Astrocyte (in vitro differentiated cells and primary cell): ENCODE data around the gene MBD3L4. TPM values are rescaled to one million over a fixed set of nuclear protein-coding genes. Genes with fewer than 3 reads are reported as not detected.
"Not testable (repeated sequence)": the region's sequence is repeated elsewhere in the genome, so short reads cannot be mapped to it uniquely, and the experiment has no call there.

Source experiments
- DNase-seq: peaks from one replicate; pipeline ENCODE4 v3.0.0-alpha.2; 2010; ENCODE audit warnings: low read depth
- FAIRE-seq: peaks from 2 replicates; lab custom pipeline; 2011; peaks lifted over from hg19 to GRCh38; lab: Jason Lieb, UNC
- H2AFZ ChIP-seq: 2 replicates; pipeline ENCODE4 v1.6.0; 2012; ENCODE audit warnings: low read depth, low read length, inconsistent platforms
- H3K27ac ChIP-seq: 2 replicates; pipeline ENCODE4 v1.5.1; 2011; ENCODE audit warnings: low read depth, low read length, inconsistent platforms
- H3K27me3 ChIP-seq: 2 replicates; pipeline ENCODE4 v1.6.0; 2011; ENCODE audit warnings: low read length, inconsistent platforms; ENCODE audit not compliant: insufficient read depth
- H3K36me3 ChIP-seq: 2 replicates; pipeline ENCODE4 v1.5.1; 2011; ENCODE audit warnings: low read length, inconsistent platforms; ENCODE audit not compliant: insufficient read depth
- H3K4me1 ChIP-seq: 2 replicates; pipeline ENCODE4 v1.5.1; 2011; ENCODE audit warnings: low read length, inconsistent platforms; ENCODE audit not compliant: insufficient read depth
- H3K4me2 ChIP-seq: 2 replicates; pipeline ENCODE4 v1.6.0; 2012; ENCODE audit warnings: low read length, inconsistent platforms
- H3K4me3 ChIP-seq: 2 replicates; pipeline ENCODE4 v1.5.1; 2011; ENCODE audit warnings: low read depth, mild to moderate bottlenecking, low read length, inconsistent platforms; ENCODE audit not compliant: insufficient read depth
- H3K79me2 ChIP-seq: 2 replicates; pipeline ENCODE4 v1.6.0; 2012; ENCODE audit warnings: mild to moderate bottlenecking, low read length, inconsistent platforms; ENCODE audit not compliant: insufficient read depth
- H3K9ac ChIP-seq: 2 replicates; pipeline ENCODE4 v1.6.0; 2012; ENCODE audit warnings: mild to moderate bottlenecking, low read length, inconsistent platforms
- H3K9me3 ChIP-seq: 2 replicates; pipeline ENCODE4 v1.5.1; 2012; ENCODE audit warnings: low read depth, mild to moderate bottlenecking, low read length, inconsistent platforms; ENCODE audit not compliant: insufficient read depth
- H4K20me1 ChIP-seq: 2 replicates; pipeline ENCODE4 v1.6.0; 2012; ENCODE audit warnings: low read length, inconsistent platforms; ENCODE audit not compliant: insufficient read depth
- H3K27ac Mint-ChIP-seq: one replicate; pipeline ENCODE4 v1.8.0; 2021; ENCODE audit warnings: mild to moderate bottlenecking, mixed read lengths; ENCODE audit not compliant: unreplicated experiment
- H3K27me3 Mint-ChIP-seq: one replicate; pipeline ENCODE4 v1.8.0; 2021; ENCODE audit warnings: low read depth, mixed read lengths; ENCODE audit not compliant: unreplicated experiment
- H3K36me3 Mint-ChIP-seq: one replicate; pipeline ENCODE4 v1.8.0; 2021; ENCODE audit warnings: low read depth, mixed read lengths; ENCODE audit not compliant: unreplicated experiment
- H3K4me1 Mint-ChIP-seq: one replicate; pipeline ENCODE4 v1.8.0; 2021; ENCODE audit warnings: low read depth, mixed read lengths; ENCODE audit not compliant: unreplicated experiment
- H3K4me3 Mint-ChIP-seq: one replicate; pipeline ENCODE4 v1.8.0; 2021; ENCODE audit warnings: mild to moderate bottlenecking, moderate library complexity, mixed read lengths; ENCODE audit not compliant: unreplicated experiment
- H3K9me3 Mint-ChIP-seq: one replicate; pipeline ENCODE4 v1.8.0; 2021; ENCODE audit warnings: mild to moderate bottlenecking, mixed read lengths; ENCODE audit not compliant: unreplicated experiment
- EZH2 ChIP-seq: IDR thresholded peaks from 2 replicates; pipeline ENCODE4 v1.6.1; 2012; ENCODE audit warnings: mild to moderate bottlenecking, low read length, inconsistent platforms; ENCODE audit not compliant: insufficient read depth
- total RNA-seq: library from RNA; stranded (reverse); gene quantifications from 2 replicates; pipeline ENCODE4 v1.2.1, GENCODE V29; 2021
- TF ChIP-seq, protein P1 (sequence below): IDR thresholded peaks from 2 replicates; pipeline ENCODE4 v1.5.1; 2011; ENCODE audit warnings: low read depth, mild to moderate bottlenecking, inconsistent platforms, low read length, moderate library complexity; ENCODE audit not compliant: insufficient read depth

MBD3L4 gene
- total RNA-seq, 1 donor from 2014 or later = not detected

- H3K9me3 Mint-ChIP-seq = no peaks in the 10 kb centered on the region
- TF ChIP-seq, protein P1, sequence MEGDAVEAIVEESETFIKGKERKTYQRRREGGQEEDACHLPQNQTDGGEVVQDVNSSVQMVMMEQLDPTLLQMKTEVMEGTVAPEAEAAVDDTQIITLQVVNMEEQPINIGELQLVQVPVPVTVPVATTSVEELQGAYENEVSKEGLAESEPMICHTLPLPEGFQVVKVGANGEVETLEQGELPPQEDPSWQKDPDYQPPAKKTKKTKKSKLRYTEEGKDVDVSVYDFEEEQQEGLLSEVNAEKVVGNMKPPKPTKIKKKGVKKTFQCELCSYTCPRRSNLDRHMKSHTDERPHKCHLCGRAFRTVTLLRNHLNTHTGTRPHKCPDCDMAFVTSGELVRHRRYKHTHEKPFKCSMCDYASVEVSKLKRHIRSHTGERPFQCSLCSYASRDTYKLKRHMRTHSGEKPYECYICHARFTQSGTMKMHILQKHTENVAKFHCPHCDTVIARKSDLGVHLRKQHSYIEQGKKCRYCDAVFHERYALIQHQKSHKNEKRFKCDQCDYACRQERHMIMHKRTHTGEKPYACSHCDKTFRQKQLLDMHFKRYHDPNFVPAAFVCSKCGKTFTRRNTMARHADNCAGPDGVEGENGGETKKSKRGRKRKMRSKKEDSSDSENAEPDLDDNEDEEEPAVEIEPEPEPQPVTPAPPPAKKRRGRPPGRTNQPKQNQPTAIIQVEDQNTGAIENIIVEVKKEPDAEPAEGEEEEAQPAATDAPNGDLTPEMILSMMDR = no peak
- no peak for TF ChIP-seq EZH2
- no peak overlapping the region for H2AFZ ChIP-seq
- no peak overlapping the region for H3K9ac ChIP-seq
- H3K36me3 Mint-ChIP-seq = no peaks in the 10 kb centered on the region
- DNase-seq = no peak
- no peak for FAIRE-seq
- no peaks in the 10 kb centered on the region for H3K9me3 ChIP-seq
- no peak overlapping the region for H3K27ac ChIP-seq
- H3K36me3 ChIP-seq = no peaks in the 10 kb centered on the region
- H4K20me1 ChIP-seq = no peaks in the 10 kb centered on the region
- H3K4me3 Mint-ChIP-seq = no peak overlapping the region
- H3K4me1 ChIP-seq = no peaks in the 10 kb centered on the region
- no peaks in the 10 kb centered on the region for H3K79me2 ChIP-seq
- H3K4me3 ChIP-seq = no peak overlapping the region
- no peaks in the 10 kb centered on the region for H3K27me3 Mint-ChIP-seq
- no peak overlapping the region for H3K4me2 ChIP-seq
- H3K27me3 ChIP-seq = no peaks in the 10 kb centered on the region
- H3K4me1 Mint-ChIP-seq = peaks cover 5% of the 10 kb centered on the region
- no peak overlapping the region for H3K27ac Mint-ChIP-seq
These were observed 23.9 kb upstream of the MBD3L4 start for GRCh38 chr19:7063764-7064418.

DNA sequence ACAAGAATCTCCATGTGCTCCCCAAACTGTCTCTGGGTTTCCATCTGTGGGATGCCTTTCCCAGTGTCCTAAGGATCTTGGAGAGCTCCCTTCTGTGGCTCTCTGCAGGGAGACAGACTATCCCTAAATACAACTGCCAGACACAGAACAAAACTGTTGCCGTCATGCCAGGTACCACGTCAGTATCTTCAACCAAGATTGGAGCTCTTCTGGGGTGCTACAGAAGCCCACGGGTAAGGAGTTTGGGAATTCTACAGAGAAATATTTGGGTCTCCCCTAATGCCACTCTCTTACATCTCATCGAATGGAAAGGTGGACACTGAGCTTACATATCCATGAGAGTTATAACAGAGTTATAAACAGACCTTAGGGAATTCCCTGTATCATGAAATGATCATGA lies 23.4 kb upstream of the MBD3L4 start:
- H3K9me3 Mint-ChIP-seq = no peaks in the 10 kb centered on the region
- Histone ChIP-seq H4K20me1 (no peaks in the 10 kb centered on the region), H3K9ac (no peak overlapping the region), H3K27ac (no peak overlapping the region), H3K79me2 (no peaks in the 10 kb centered on the region), H3K36me3 (no peaks in the 10 kb centered on the region), H2AFZ (no peak overlapping the region), H3K4me1 (no peaks in the 10 kb centered on the region), H3K4me2 (no peak overlapping the region), H3K27me3 (no peaks in the 10 kb centered on the region), H3K4me3 (no peak overlapping the region), H3K9me3 (no peaks in the 10 kb centered on the region)
- no peak for FAIRE-seq
- H3K4me1 Mint-ChIP-seq = peaks cover 5% of the 10 kb centered on the region
- H3K27ac Mint-ChIP-seq = no peak overlapping the region
- TF ChIP-seq EZH2 = no peak
- TF ChIP-seq, protein P1 = no peak
- DNase-seq = no peak
- no peaks in the 10 kb centered on the region for H3K36me3 Mint-ChIP-seq
- H3K27me3 Mint-ChIP-seq = no peaks in the 10 kb centered on the region
- H3K4me3 Mint-ChIP-seq = no peak overlapping the region

- not testable (repeated sequence) for H3K36me3 Mint-ChIP-seq, H3K79me2 ChIP-seq, H3K4me3 ChIP-seq, H3K27me3 Mint-ChIP-seq, H3K9ac ChIP-seq, H3K4me1 Mint-ChIP-seq, H3K4me3 Mint-ChIP-seq, H3K9me3 Mint-ChIP-seq, H3K9me3 ChIP-seq, H3K27ac ChIP-seq, H3K36me3 ChIP-seq, FAIRE-seq, DNase-seq, H3K4me1 ChIP-seq, H4K20me1 ChIP-seq, H3K27me3 ChIP-seq, H2AFZ ChIP-seq, H3K4me2 ChIP-seq, H3K27ac Mint-ChIP-seq
These were observed 20.0 kb upstream of the MBD3L4 start for GRCh38 chr19:7059977-7060376.

GRCh38 chr19:7058576-7058975 lies 18.6 kb upstream of the MBD3L4 start, which contains the start of gene MBD3L3:
TSS of gene MBD3L3 (minus strand) at chr19:7058676. CDS start at chr19:7058605, 71 bp downstream.
- H3K27ac Mint-ChIP-seq, H3K4me1 Mint-ChIP-seq, FAIRE-seq, H3K4me1 ChIP-seq, H3K27ac ChIP-seq, H3K27me3 Mint-ChIP-seq, H4K20me1 ChIP-seq, H3K9me3 ChIP-seq, H3K4me3 Mint-ChIP-seq, H2AFZ ChIP-seq, H3K9ac ChIP-seq, H3K27me3 ChIP-seq, H3K4me3 ChIP-seq, H3K4me2 ChIP-seq, H3K36me3 Mint-ChIP-seq, H3K36me3 ChIP-seq, DNase-seq, H3K79me2 ChIP-seq, H3K9me3 Mint-ChIP-seq: not testable (repeated sequence)

GRCh38 chr19:7056371-7056770 lies 16.4 kb upstream of the MBD3L4 start:
- H3K36me3 ChIP-seq, H3K27ac ChIP-seq, H3K27me3 Mint-ChIP-seq, H3K36me3 Mint-ChIP-seq, H3K4me1 ChIP-seq, H3K27me3 ChIP-seq, H3K9ac ChIP-seq, H3K4me3 ChIP-seq, H3K4me3 Mint-ChIP-seq, H3K4me1 Mint-ChIP-seq, H2AFZ ChIP-seq, H3K79me2 ChIP-seq, DNase-seq, H3K9me3 Mint-ChIP-seq, H3K27ac Mint-ChIP-seq, H3K9me3 ChIP-seq, H3K4me2 ChIP-seq, H4K20me1 ChIP-seq, FAIRE-seq: not testable (repeated sequence)
